DOHH2 (cell line): ENCODE data around the gene FMNL2.

Experiments
- EZH2phosphoT487 ChIP-seq: fragments of 200-600 bp; sonication (generic); IDR thresholded peaks from 2 replicates; pipeline ENCODE4 v1.6.1; 2017; ENCODE audit warnings: borderline replicate concordance, mild to moderate bottlenecking, antibody characterized with exemption, low read length, moderate library complexity, mixed read lengths
- TF ChIP-seq, protein P1 (sequence below): fragments of 200-600 bp; sonication (generic); IDR thresholded peaks from one replicate; pipeline ENCODE4 v1.5.1; 2014; ENCODE audit warnings: antibody characterized with exemption, mild to moderate bottlenecking, low read depth, low read length; ENCODE audit not compliant: poor library complexity, severe bottlenecking

DNA sequence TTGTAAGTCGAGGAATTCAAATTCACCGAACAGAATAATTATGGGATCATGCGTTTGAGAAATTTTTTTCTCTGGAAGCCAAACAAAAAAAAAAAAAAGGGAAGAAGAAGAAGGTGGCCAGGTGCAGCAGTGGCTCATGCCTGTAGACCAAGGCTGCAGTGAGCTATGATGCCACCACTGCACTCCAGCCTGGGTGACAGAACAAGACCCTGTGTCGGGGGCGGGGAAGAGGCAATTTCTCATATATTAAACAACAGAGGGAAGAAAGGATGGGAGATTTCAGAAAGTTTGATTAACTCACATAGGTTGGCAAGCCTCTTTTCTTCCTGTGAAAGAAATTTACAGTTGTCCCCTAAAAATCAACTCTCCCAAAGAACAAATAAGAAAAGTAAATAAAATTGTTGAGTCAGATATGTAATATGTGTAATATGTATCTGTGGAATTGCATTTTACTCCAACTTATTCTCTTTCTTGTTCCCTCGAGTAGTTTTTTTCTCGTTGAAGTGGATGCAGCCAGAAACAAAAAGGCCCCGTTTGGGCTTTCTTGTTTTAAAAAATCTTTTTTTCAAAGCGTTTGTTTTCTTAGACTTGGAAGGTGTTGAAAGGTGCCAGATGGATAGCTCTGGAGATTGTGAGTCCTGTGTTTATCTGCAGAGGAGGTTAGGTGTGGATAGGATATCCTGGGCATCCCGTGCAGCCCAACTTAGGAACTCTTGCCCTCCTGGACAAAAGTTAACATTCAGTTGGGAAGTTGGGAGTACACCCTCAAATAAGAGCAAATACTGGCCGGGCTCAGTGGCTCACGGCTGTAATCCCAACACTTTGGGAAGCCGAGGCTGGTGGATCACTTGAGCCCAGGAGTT is 25.4 kb upstream of the FMNL2 start:
- TF ChIP-seq, protein P1, sequence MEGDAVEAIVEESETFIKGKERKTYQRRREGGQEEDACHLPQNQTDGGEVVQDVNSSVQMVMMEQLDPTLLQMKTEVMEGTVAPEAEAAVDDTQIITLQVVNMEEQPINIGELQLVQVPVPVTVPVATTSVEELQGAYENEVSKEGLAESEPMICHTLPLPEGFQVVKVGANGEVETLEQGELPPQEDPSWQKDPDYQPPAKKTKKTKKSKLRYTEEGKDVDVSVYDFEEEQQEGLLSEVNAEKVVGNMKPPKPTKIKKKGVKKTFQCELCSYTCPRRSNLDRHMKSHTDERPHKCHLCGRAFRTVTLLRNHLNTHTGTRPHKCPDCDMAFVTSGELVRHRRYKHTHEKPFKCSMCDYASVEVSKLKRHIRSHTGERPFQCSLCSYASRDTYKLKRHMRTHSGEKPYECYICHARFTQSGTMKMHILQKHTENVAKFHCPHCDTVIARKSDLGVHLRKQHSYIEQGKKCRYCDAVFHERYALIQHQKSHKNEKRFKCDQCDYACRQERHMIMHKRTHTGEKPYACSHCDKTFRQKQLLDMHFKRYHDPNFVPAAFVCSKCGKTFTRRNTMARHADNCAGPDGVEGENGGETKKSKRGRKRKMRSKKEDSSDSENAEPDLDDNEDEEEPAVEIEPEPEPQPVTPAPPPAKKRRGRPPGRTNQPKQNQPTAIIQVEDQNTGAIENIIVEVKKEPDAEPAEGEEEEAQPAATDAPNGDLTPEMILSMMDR: no peak
- no peak for TF ChIP-seq EZH2phosphoT487
